MG63 (cell line): ENCODE data around the gene OR2F2. TPM values are rescaled to one million over a fixed set of nuclear protein-coding genes. Genes with fewer than 3 reads are reported as not detected.

Experiments used
- total RNA-seq: library from RNA; depleted of rRNA; stranded (reverse); fragments of >200 nt; shearing (Covaris generic); gene quantifications from 2 replicates; pipeline ENCODE4 v1.2.3, GENCODE V29; 2014; ENCODE audit warnings: low replicate concordance; rRNA removed

The OR2F2 gene
- total RNA-seq, 1 experiment from 2014 or later: not detected

Other genes with a start within 250 kb of the OR2F2 start
- not detected in 2 replicates for gene CTAGE6, start 177.5 kb upstream of the OR2F2 start, total RNA-seq
- 42.0 and 64.5 TPM in 2 replicates for gene TCAF1, start 33.1 kb upstream of the OR2F2 start, total RNA-seq
- gene OR2F1, start 19.6 kb downstream of the OR2F2 start, total RNA-seq: 0.49 TPM in 1 of 2 replicates, not detected in the other
- gene OR6B1, start 65.1 kb downstream of the OR2F2 start, total RNA-seq: not detected in 2 replicates
- not detected in 2 replicates for gene OR2A5, start 113.7 kb downstream of the OR2F2 start, total RNA-seq
- not detected in 2 replicates for gene OR2A25, start 134.6 kb downstream of the OR2F2 start, total RNA-seq
- not detected in 2 replicates for gene OR2A12, start 151.0 kb downstream of the OR2F2 start, total RNA-seq
- not detected in 2 replicates for gene OR2A2, start 174.3 kb downstream of the OR2F2 start, total RNA-seq
- not detected in 2 replicates for gene OR2A14, start 187.9 kb downstream of the OR2F2 start, total RNA-seq
- gene CTAGE4, start 248.2 kb downstream of the OR2F2 start, total RNA-seq: 0.57 and 2.1 TPM in 2 replicates